ENCODE measurements around the gene ST3GAL6. TPM values are rescaled to one million over a fixed set of nuclear protein-coding genes. Genes with fewer than 3 reads are reported as not detected.

ST3GAL6 gene
- total and polyA plus RNA-seq, 2 donors (not counting 3 experiments of a cell fraction or from before 2014, with no cell fraction given) = 13.2 to 35.9 TPM

DNA sequence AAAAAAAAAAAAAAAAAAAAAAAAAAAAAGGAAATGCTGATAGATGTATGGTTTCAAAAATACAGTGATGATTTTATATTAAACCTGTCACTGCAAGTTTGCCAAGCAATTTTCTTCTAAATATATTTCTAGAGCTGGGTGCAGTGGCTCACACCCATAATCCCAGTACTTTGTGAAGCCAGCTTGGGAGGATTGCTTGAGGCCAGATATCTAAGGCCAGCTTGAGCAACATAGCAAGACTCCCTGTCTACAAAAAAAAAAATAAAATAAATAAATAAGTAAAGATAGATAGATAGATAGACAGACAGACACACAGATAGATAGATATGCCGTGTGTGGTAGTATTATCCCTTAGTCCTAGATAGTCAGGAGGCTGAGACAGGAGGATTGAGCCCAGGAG lies 41.4 kb upstream of the ST3GAL6 start:
- no peak for FAIRE-seq

More for the DNA sequence above, 41.4 kb upstream of the ST3GAL6 start:
- H3K4me2 ChIP-seq (ENCODE audit: insufficient read depth, low read length) = no peak overlapping the region
- no peaks in the 10 kb centered on the region for H3K36me3 ChIP-seq (ENCODE audit: control insufficient read depth in 2 of 2, extremely low read depth in 1 of 2, insufficient read depth in 2 of 2, low read length in 2 of 2)
- H3K4me3 ChIP-seq (replicated peaks in 1 of 3; ENCODE audit: insufficient read depth in 1 of 3, low read depth in 1 of 3, low read length in 3 of 3) = no peak overlapping the region
- CTCF ChIA-PET = interaction anchor here (0.7 to 1.7 kb wide), 4 partner anchors 31 to 558 kb away, joined by 3 to 5 read pairs (median 3); no protein-coding TSS in a partner anchor
- POLR2A ChIA-PET = no interaction called here
- dilution Hi-C loops (cut with MboI; ENCODE audit: extremely low pct_ligation_motif_present, low sequenced_read_pairs) (no loop called here), intact Hi-C loops (cut with micrococcal nuclease) (no loop called here)
- H3K9me3 ChIP-seq (replicated peaks; ENCODE audit: control insufficient read depth, insufficient read depth, low read length) = no peaks in the 10 kb centered on the region
- TF ChIP-seq EZH2 (IDR thresholded peaks at IDR 0.05; ENCODE audit: borderline replicate concordance, low read depth, low read length, severe bottlenecking) (no peak), FOS (IDR thresholded peaks at IDR 0.05; ENCODE audit: borderline replicate concordance, insufficient read depth, low read length) (no peak), POLR2A (IDR thresholded peaks at IDR 0.05; ENCODE audit: low read depth, low read length) (no peak), JUN (IDR thresholded peaks at IDR 0.05; ENCODE audit: borderline replicate concordance, insufficient read depth, insufficient read length, low read depth) (no peak), GATA2 (IDR thresholded peaks at IDR 0.05; ENCODE audit: insufficient read depth, insufficient read length, low read depth, low read length) (no peak), MYC (IDR thresholded peaks at IDR 0.05; ENCODE audit: low read depth, low read length) (no peak), POLR2AphosphoS5 (IDR thresholded peaks at IDR 0.05; ENCODE audit: insufficient read depth, low read depth, low read length) (no peak)
- TF ChIP-seq, protein P1, sequence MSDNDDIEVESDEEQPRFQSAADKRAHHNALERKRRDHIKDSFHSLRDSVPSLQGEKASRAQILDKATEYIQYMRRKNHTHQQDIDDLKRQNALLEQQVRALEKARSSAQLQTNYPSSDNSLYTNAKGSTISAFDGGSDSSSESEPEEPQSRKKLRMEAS (IDR thresholded peaks at IDR 0.05; ENCODE audit: insufficient read depth, insufficient read length) = no peak
- TF ChIP-seq, protein P2, sequence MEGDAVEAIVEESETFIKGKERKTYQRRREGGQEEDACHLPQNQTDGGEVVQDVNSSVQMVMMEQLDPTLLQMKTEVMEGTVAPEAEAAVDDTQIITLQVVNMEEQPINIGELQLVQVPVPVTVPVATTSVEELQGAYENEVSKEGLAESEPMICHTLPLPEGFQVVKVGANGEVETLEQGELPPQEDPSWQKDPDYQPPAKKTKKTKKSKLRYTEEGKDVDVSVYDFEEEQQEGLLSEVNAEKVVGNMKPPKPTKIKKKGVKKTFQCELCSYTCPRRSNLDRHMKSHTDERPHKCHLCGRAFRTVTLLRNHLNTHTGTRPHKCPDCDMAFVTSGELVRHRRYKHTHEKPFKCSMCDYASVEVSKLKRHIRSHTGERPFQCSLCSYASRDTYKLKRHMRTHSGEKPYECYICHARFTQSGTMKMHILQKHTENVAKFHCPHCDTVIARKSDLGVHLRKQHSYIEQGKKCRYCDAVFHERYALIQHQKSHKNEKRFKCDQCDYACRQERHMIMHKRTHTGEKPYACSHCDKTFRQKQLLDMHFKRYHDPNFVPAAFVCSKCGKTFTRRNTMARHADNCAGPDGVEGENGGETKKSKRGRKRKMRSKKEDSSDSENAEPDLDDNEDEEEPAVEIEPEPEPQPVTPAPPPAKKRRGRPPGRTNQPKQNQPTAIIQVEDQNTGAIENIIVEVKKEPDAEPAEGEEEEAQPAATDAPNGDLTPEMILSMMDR (IDR thresholded peaks at IDR 0.05; ENCODE audit: extremely low read depth in 1 of 2, insufficient read depth in 1 of 2, low read depth in 1 of 2, low read length in 2 of 2) = no peak
- no peak overlapping the region for H3K27ac ChIP-seq (ENCODE audit: insufficient read depth, low read depth, low read length)
- BruUV-seq (replicated peaks) = no TSS peak
- H3K79me2 ChIP-seq (ENCODE audit: control insufficient read depth, insufficient read depth, low read length) = no peaks in the 10 kb centered on the region
- H3K9ac ChIP-seq (replicated peaks; ENCODE audit: extremely low read depth, insufficient read depth, low read length) = no peak overlapping the region
- no peaks in the 10 kb centered on the region for H3K4me1 ChIP-seq (ENCODE audit: control insufficient read depth, extremely low read depth, insufficient read depth, low read length)
- no peaks in the 10 kb centered on the region for H3K9me1 ChIP-seq (replicated peaks; ENCODE audit: control insufficient read depth, extremely low read depth, insufficient read depth, low read length)
- no peak overlapping the region for H2AFZ ChIP-seq (ENCODE audit: low read depth, low read length)
- no peaks in the 10 kb centered on the region for H4K20me1 ChIP-seq (replicated peaks; ENCODE audit: control insufficient read depth, extremely low read depth, insufficient read depth, low read length)
- DNase-seq (ENCODE audit: low read depth, low spot score) = no peak
- no peaks in the 10 kb centered on the region for H3K27me3 ChIP-seq (ENCODE audit: control insufficient read depth in 2 of 2, insufficient read depth in 2 of 2, low read length in 2 of 2)

All from endothelial cell of umbilical vein (primary cell).